ENCODE results near the gene NEK2. TPM values are rescaled to one million over a fixed set of nuclear protein-coding genes. Genes with fewer than 3 reads are reported as not detected.
A peak's percentile ranks its signal among the peaks of the same experiment; 100 is the strongest.
"Not testable (repeated sequence)": the region's sequence is repeated elsewhere in the genome, so short reads cannot be mapped to it uniquely, and the experiment has no call there.

Gene NEK2
- total RNA-seq, 2 experiments from 2014 or later, result 49.0 to 51.9 TPM

GRCh38 chr1:211705467-211706091 lies 30.2 kb upstream of the NEK2 start:
- no peaks in the 10 kb centered on the region for H3K9me3 Mint-ChIP-seq
- no peak overlapping the region for H3K27ac Mint-ChIP-seq
- CTCF ChIA-PET, result interaction anchor here (0.7 to 1.0 kb wide), 3 partner anchors 10 to 631 kb away, joined by 3 to 4 read pairs (median 3); no protein-coding TSS in a partner anchor
- peaks cover 1% of the 10 kb centered on the region for H3K4me1 Mint-ChIP-seq
- no peaks in the 10 kb centered on the region for H3K36me3 Mint-ChIP-seq (ENCODE audit: low read depth)
- DNase-seq, result no peak
- POLR2A ChIA-PET, result no interaction called here
- no peak overlapping the region for H3K4me3 Mint-ChIP-seq
- peaks cover 11% of the 10 kb centered on the region for H3K27me3 Mint-ChIP-seq

GRCh38 chr1:211704543-211704942 lies 29.1 kb upstream of the NEK2 start:
- Mint-ChIP-seq H3K36me3 (ENCODE audit: low read depth) (no peaks in the 10 kb centered on the region), H3K27me3 (peaks cover 13% of the 10 kb centered on the region), H3K9me3 (no peaks in the 10 kb centered on the region), H3K4me1 (peaks cover 2% of the 10 kb centered on the region), H3K27ac (no peak overlapping the region), H3K4me3 (no peak overlapping the region)
- ChIA-PET POLR2A (no interaction called here), CTCF (interaction anchor here (0.7 to 1.6 kb wide), 2 partner anchors 123 to 751 kb away, joined by 3 to 4 read pairs; no protein-coding TSS in a partner anchor)
- DNase-seq, result no peak

DNA sequence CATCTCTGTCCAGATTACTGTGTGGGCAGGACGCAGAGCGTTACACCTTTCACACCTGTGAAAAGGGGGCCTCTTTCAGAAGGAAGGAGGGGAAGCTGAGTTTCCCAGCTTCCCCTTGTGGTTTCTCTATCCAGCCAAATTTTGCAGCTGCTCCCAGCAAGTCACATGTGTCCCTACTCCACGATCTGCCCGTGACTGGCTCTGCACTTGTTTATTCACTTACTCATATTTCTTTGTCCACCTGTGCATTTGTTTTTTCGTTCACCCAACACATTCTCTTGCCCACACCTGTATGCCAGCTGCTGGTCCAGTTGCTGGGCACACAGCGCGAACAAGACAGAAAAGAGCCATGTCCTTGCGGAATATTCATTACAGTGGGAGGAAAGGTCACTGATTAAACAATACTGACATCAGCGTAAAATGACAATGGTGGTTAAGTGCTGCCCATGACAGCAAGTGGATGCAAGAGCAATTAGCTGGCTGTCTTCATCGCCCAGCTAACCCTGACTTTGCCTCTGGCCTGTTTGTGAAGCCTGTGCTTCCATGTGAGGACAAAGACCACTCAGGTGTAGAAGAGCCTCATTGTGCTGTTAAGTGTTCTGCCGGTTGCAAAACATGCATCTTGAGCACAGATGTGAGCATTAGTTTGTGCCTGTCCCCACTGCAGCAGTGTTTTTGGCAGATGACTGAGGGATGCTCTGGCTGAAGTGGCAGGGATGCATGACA lies 28.6 kb upstream of the NEK2 start:
- H3K4me3 Mint-ChIP-seq, result no peak overlapping the region
- no peaks in the 10 kb centered on the region for H3K9me3 Mint-ChIP-seq
- no peaks in the 10 kb centered on the region for H3K36me3 Mint-ChIP-seq (ENCODE audit: low read depth)
- CTCF ChIA-PET, result interaction anchor here (1.5 to 1.6 kb wide), 2 partner anchors 33 to 752 kb away, joined by 3 to 4 read pairs; no protein-coding TSS in a partner anchor
- H3K27ac Mint-ChIP-seq, result no peak overlapping the region
- H3K27me3 Mint-ChIP-seq, result peaks cover 13% of the 10 kb centered on the region
- POLR2A ChIA-PET, result no interaction called here
- peaks cover 6% of the 10 kb centered on the region for H3K4me1 Mint-ChIP-seq
- no peak for DNase-seq

GRCh38 chr1:211701733-211702132 lies 26.3 kb upstream of the NEK2 start:
- CTCF ChIA-PET, result interaction anchor here (1.0 kb wide), 1 partner anchor 28 kb away, joined by 3 read pairs; no protein-coding TSS in a partner anchor
- peaks cover 13% of the 10 kb centered on the region for H3K27me3 Mint-ChIP-seq
- no peak overlapping the region for H3K27ac Mint-ChIP-seq

GRCh38 chr1:211699059-211699458 lies 23.6 kb upstream of the NEK2 start:
- H3K4me3 Mint-ChIP-seq, result no peak overlapping the region
- ChIA-PET POLR2A (no interaction called here), CTCF (interaction anchor here (0.6 to 4.8 kb wide), 20 partner anchors 8 to 760 kb away, joined by 3 to 30 read pairs (median 6); partner anchors contain the start of genes DTL, INTS7 and NEK2)
- DNase-seq, result no peak
- peaks cover 4% of the 10 kb centered on the region for H3K36me3 Mint-ChIP-seq (ENCODE audit: low read depth)
- peak overlapping the region; percentile 52 for H3K27ac Mint-ChIP-seq
- H3K4me1 Mint-ChIP-seq, result peaks cover 48% of the 10 kb centered on the region
- peaks cover 4% of the 10 kb centered on the region for H3K9me3 Mint-ChIP-seq
- peaks cover 13% of the 10 kb centered on the region for H3K27me3 Mint-ChIP-seq

More at GRCh38 chr1:211701733-211702132, 26.3 kb upstream of the NEK2 start:
- Mint-ChIP-seq H3K4me1 (peaks cover 23% of the 10 kb centered on the region), H3K36me3 (ENCODE audit: low read depth) (no peaks in the 10 kb centered on the region), H3K4me3 (no peak overlapping the region), H3K9me3 (no peaks in the 10 kb centered on the region)
- no peak for DNase-seq
- POLR2A ChIA-PET, result no interaction called here

GRCh38 chr1:211698161-211699026 lies 23.0 kb upstream of the NEK2 start:
- CTCF ChIA-PET, result interaction anchor here (0.6 to 4.8 kb wide), 24 partner anchors 8 to 760 kb away, joined by 3 to 30 read pairs (median 5); partner anchors contain the start of genes DTL, INTS7 and NEK2
- peaks cover 13% of the 10 kb centered on the region for H3K27me3 Mint-ChIP-seq

GRCh38 chr1:211697356-211697755 lies 21.9 kb upstream of the NEK2 start:
- POLR2A ChIA-PET, result no interaction called here
- no peak overlapping the region for H3K4me3 Mint-ChIP-seq

More at GRCh38 chr1:211698161-211699026, 23.0 kb upstream of the NEK2 start:
- Mint-ChIP-seq H3K36me3 (ENCODE audit: low read depth) (peaks cover 7% of the 10 kb centered on the region), H3K4me3 (peak overlapping the region; percentile 29), H3K9me3 (peaks cover 6% of the 10 kb centered on the region), H3K27ac (peak overlapping the region; percentile 75), H3K4me1 (peaks cover 50% of the 10 kb centered on the region)
- peak; percentile 85 for DNase-seq
- POLR2A ChIA-PET, result no interaction called here

GRCh38 chr1:211695135-211695816 lies 19.9 kb upstream of the NEK2 start:
- DNase-seq, result no peak
- H3K4me3 Mint-ChIP-seq, result no peak overlapping the region

More at GRCh38 chr1:211697356-211697755, 21.9 kb upstream of the NEK2 start:
- no peak for DNase-seq
- peaks cover 11% of the 10 kb centered on the region for H3K27me3 Mint-ChIP-seq
- H3K9me3 Mint-ChIP-seq, result peaks cover 6% of the 10 kb centered on the region
- no peak overlapping the region for H3K27ac Mint-ChIP-seq
- peaks cover 50% of the 10 kb centered on the region for H3K4me1 Mint-ChIP-seq
- H3K36me3 Mint-ChIP-seq (ENCODE audit: low read depth), result peaks cover 7% of the 10 kb centered on the region
- CTCF ChIA-PET, result interaction anchor here (0.8 to 4.8 kb wide), 8 partner anchors 12 to 759 kb away, joined by 3 to 30 read pairs (median 6); no protein-coding TSS in a partner anchor

GRCh38 chr1:211693911-211694310 lies 18.5 kb upstream of the NEK2 start:
- H3K27ac Mint-ChIP-seq; H3K4me3 Mint-ChIP-seq; POLR2A ChIA-PET; DNase-seq; H3K27me3 Mint-ChIP-seq; CTCF ChIA-PET; H3K9me3 Mint-ChIP-seq; H3K36me3 Mint-ChIP-seq (ENCODE audit: low read depth): not testable (repeated sequence)
- peaks cover 44% of the 10 kb centered on the region for H3K4me1 Mint-ChIP-seq

More at GRCh38 chr1:211695135-211695816, 19.9 kb upstream of the NEK2 start:
- Mint-ChIP-seq H3K27ac (peak overlapping the region; percentile 5), H3K27me3 (peaks cover 4% of the 10 kb centered on the region), H3K4me1 (peaks cover 49% of the 10 kb centered on the region), H3K36me3 (ENCODE audit: low read depth) (peaks cover 7% of the 10 kb centered on the region), H3K9me3 (peaks cover 6% of the 10 kb centered on the region)
- POLR2A ChIA-PET, result no interaction called here
- CTCF ChIA-PET, result interaction anchor here (0.7 to 2.0 kb wide), 4 partner anchors 10 to 761 kb away, joined by 3 to 7 read pairs (median 5); no protein-coding TSS in a partner anchor

GRCh38 chr1:211688421-211688820 lies 13.0 kb upstream of the NEK2 start:
- ChIA-PET POLR2A (no interaction called here), CTCF (no interaction called here)
- H3K36me3 Mint-ChIP-seq (ENCODE audit: low read depth), result peaks cover 3% of the 10 kb centered on the region
- peaks cover 16% of the 10 kb centered on the region for H3K4me1 Mint-ChIP-seq
- H3K4me3 Mint-ChIP-seq, result peak overlapping the region; percentile 20
- DNase-seq, result no peak
- peak overlapping the region; percentile 76 for H3K27ac Mint-ChIP-seq
- H3K27me3 Mint-ChIP-seq, result peaks cover 12% of the 10 kb centered on the region
- no peaks in the 10 kb centered on the region for H3K9me3 Mint-ChIP-seq

- H3K36me3 Mint-ChIP-seq (ENCODE audit: low read depth), result peaks cover 3% of the 10 kb centered on the region
- peak overlapping the region; percentile 70 for H3K27ac Mint-ChIP-seq
- H3K4me3 Mint-ChIP-seq, result peak overlapping the region; percentile 20
- peaks cover 12% of the 10 kb centered on the region for H3K27me3 Mint-ChIP-seq
- no peaks in the 10 kb centered on the region for H3K9me3 Mint-ChIP-seq
- POLR2A ChIA-PET, result no interaction called here
- peak; percentile 32 for DNase-seq
- peaks cover 16% of the 10 kb centered on the region for H3K4me1 Mint-ChIP-seq
- CTCF ChIA-PET, result interaction anchor here (1.2 to 4.7 kb wide), 2 partner anchors 11 to 680 kb away, joined by 3 to 30 read pairs; no protein-coding TSS in a partner anchor
Measured at GRCh38 chr1:211687462-211688215, 12.2 kb upstream of the NEK2 start.
